NCI-H1048 (cell line): ENCODE data around the gene GGA1.

ENCODE experiments used
- DNase-seq: peaks from one replicate; lab custom pipeline; 2025; lab: John Stamatoyannopoulos, UW

The GGA1 gene

GRCh38 chr22:37674951-37675929 lies 66.6 kb downstream of the GGA1 start, which contains the start of gene LGALS1:
Gene LGALS1 (plus strand): TSS chr22:37675636. CDS start chr22:37675703, 67 bp downstream.
- no peak for DNase-seq

DNA sequence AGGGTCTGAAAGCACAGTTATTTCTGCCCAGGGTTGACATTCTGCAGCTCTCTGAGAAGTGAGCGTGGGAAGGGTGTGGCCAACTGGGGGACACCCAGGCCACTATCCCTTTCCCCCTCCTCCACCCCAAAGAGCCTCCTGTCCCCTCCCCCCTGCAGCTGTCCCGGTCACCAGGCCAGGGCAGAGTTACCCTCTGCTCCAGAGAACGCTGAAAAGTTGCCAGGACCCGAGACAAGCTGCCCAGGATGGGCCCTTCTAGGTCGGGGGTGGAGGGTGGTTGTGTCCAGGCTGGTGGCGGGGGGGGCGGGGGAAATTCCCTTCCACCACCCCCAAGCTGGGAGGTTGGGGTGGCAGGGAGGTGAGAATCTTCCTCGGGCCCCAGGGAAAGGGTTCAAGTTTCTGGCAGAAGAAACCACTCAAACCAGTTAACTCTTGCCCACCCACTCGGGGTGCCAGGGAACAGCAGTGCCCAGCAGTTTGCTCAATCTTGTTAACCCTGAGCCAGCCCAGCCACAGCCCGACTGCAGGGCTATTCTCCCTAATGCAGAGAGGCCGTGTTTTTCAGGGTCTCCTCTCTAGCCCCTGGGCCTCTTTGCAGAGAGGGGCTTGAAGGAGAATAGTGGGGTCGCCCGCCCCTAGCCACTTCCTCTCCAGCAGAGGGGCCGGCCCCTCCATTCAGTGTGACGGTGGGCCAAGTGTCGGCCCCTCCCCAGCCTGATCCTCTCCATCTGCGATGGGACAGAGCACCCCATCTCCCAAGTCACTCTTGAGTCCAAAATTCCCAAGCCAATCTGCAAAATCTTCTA lies 67.5 kb downstream of the GGA1 start:
- no peak for DNase-seq

DNA sequence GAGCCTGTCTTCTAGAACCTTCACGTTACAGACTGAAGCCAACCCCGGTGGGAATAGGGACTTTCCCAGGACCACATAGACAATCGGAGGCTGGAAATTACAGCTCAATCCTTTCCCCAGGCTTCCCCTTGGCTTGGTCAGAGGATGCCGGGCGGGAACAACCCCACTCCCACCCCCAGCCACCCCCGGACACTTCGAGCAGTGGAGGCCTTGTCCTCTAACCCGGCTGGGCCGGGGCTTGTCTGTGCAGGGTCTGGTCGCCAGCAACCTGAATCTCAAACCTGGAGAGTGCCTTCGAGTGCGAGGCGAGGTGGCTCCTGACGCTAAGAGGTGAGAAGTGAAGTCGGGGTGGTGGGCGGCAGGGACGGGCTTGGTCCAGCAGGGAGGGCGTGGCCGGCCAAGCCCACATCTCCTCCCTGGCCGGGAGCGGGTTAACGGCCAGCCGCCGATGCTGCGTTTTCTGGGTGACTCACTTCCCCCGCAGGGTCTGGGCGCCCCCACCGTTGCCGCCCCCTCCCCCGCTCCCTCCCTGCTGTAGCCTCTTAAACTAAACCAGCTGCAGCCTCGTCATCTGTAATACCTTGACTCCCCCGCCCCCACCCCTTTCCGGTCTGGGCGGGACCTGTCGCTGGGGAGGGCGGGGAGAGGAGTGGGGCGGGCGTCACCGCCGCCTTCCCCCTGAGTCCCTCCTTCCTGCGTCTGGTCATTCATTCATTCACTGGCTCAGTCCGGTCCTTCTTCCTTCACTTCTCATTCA lies 68.3 kb downstream of the GGA1 start:
- peak; percentile 54 for DNase-seq

- no peak for DNase-seq
Observed at GRCh38 chr22:37677493-37677974, 68.9 kb downstream of the GGA1 start.

DNA sequence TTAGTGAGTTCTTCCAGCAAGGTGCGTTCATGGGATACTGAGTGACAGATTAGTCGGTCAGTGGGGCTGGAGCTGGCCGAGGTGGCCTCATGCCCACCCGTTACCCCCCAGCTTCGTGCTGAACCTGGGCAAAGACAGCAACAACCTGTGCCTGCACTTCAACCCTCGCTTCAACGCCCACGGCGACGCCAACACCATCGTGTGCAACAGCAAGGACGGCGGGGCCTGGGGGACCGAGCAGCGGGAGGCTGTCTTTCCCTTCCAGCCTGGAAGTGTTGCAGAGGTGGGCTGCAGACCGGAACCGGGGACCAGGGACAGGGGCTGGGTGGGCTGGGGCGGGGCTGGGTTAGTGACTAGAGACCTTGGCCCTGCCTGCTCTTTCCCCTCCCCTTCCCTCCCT lies 69.7 kb downstream of the GGA1 start:
- no peak for DNase-seq

GRCh38 chr22:37679670-37680069 lies 71.0 kb downstream of the GGA1 start:
- DNase-seq = no peak

GRCh38 chr22:37680191-37680851 lies 71.7 kb downstream of the GGA1 start:
- DNase-seq = no peak

DNA sequence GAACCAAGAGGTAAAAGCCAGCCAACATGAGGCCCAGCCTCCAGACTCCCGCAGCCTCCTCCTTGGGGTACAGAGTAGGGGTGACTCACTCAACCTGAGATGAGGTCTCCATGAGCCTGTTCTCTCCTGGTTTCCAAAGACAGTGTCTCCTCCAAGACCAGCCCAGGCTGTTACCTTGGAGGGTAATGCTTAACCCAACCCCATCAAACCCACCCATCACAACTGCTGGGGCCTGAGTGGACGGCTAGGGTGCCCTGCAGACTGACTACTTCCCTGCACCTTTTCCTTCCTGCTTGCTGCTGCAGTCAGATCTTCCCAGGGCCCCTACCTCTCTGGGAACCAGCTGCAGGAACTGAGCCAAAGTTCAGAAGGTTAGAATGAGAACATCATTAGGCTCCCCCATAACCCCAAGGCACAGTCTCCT lies 72.4 kb downstream of the GGA1 start:
- no peak for DNase-seq

- DNase-seq = peak; percentile 30
Observed at GRCh38 chr22:37681556-37682049, 73.0 kb downstream of the GGA1 start.
